Neural cell (in vitro differentiated cells): ENCODE measurements around the gene SCYGR2. TPM values are rescaled to one million over a fixed set of nuclear protein-coding genes. Genes with fewer than 3 reads are reported as not detected.

ENCODE experiments used
- H2AFZ ChIP-seq: fragments of 200-600, 300-800 bp; sonication (generic), shearing (Covaris generic); 2 replicates; pipeline ENCODE4 v1.6.0; 2014; ENCODE audit warnings: low read depth, mild to moderate bottlenecking, antibody characterized with exemption, low read length, moderate library complexity
- H3F3A ChIP-seq: fragments of 200-600 bp; shearing (Covaris generic); 2 replicates; pipeline ENCODE4 v1.6.1; 2016; ENCODE audit warnings: mild to moderate bottlenecking, moderate library complexity, mixed read lengths, antibody characterized with exemption, low read length; ENCODE audit not compliant: insufficient read depth, poor library complexity, severe bottlenecking
- H3K27ac ChIP-seq: fragments of 200-600, 300-800 bp; sonication (generic), shearing (Covaris generic); 2 replicates; pipeline ENCODE4 v1.5.1; 2014; ENCODE audit warnings: mild to moderate bottlenecking, low read length, moderate library complexity
- H3K27me3 ChIP-seq: fragments of 300-800, 200-600 bp; sonication (generic), shearing (Covaris generic); 2 replicates; pipeline ENCODE4 v1.6.0; 2014; ENCODE audit warnings: mild to moderate bottlenecking, low read depth, low read length, moderate library complexity; ENCODE audit not compliant: insufficient read depth
- H3K36me3 ChIP-seq: fragments of 300-800, 200-600 bp; sonication (generic), shearing (Covaris generic); 2 replicates; pipeline ENCODE4 v1.5.1; 2014; ENCODE audit warnings: mild to moderate bottlenecking, antibody characterized with exemption, low read length, moderate library complexity; ENCODE audit not compliant: insufficient read depth
- H3K4me2 ChIP-seq: fragments of 300-800, 200-600 bp; sonication (generic), shearing (Covaris generic); 2 replicates; pipeline ENCODE4 v1.6.0; 2014; ENCODE audit warnings: mild to moderate bottlenecking, low read length
- H3K4me3 ChIP-seq: fragments of 300-800, 200-600 bp; sonication (generic), shearing (Covaris generic); 2 replicates; pipeline ENCODE4 v1.5.1; 2014; ENCODE audit warnings: mild to moderate bottlenecking, low read length, moderate library complexity
- H3K79me2 ChIP-seq: fragments of 200-600 bp; shearing (Covaris generic); replicated peaks from 2 replicates; pipeline ENCODE4 v1.6.0; 2014; ENCODE audit warnings: mild to moderate bottlenecking, low read length, moderate library complexity; ENCODE audit not compliant: insufficient read depth
- H3K9ac ChIP-seq: fragments of 300-800, 200-600 bp; sonication (generic), shearing (Covaris generic); 2 replicates; pipeline ENCODE4 v1.6.1; 2016; ENCODE audit warnings: mild to moderate bottlenecking, low read length, mixed read lengths
- H3K9me2 ChIP-seq: fragments of 200-600 bp; shearing (Covaris generic); 2 replicates; pipeline ENCODE4 v1.6.1; 2016; ENCODE audit warnings: mild to moderate bottlenecking, low read length, mixed read lengths; ENCODE audit not compliant: insufficient read depth
- H3K9me3 ChIP-seq: fragments of 200-600, 300-800 bp; sonication (generic), shearing (Covaris generic); 2 replicates; pipeline ENCODE4 v1.6.1; 2016; ENCODE audit warnings: mild to moderate bottlenecking, mixed run types, low read length, moderate library complexity, mixed read lengths
- H4K20me1 ChIP-seq: fragments of 200-600 bp; shearing (Covaris generic); 2 replicates; pipeline ENCODE4 v1.6.1; 2016; ENCODE audit warnings: mild to moderate bottlenecking, mixed run types; ENCODE audit not compliant: insufficient read depth
- EP300 ChIP-seq: fragments of 450-650 bp; conservative IDR thresholded peaks from 2 replicates; pipeline ENCODE4 v1.6.1; 2014; ENCODE audit warnings: antibody characterized with exemption, mild to moderate bottlenecking, moderate library complexity; ENCODE audit not compliant: poor library complexity, severe bottlenecking
- EZH2 ChIP-seq: fragments of 200-600, 300-800 bp; shearing (Covaris generic), sonication (generic); IDR thresholded peaks from 2 replicates; pipeline ENCODE4 v1.6.1; 2014; ENCODE audit warnings: antibody characterized with exemption, low read length, borderline replicate concordance, mild to moderate bottlenecking; ENCODE audit not compliant: insufficient read depth, poor library complexity, severe bottlenecking
- MXI1 ChIP-seq: fragments of 450-650 bp; conservative IDR thresholded peaks from 2 replicates; pipeline ENCODE4 v1.6.1; 2014; ENCODE audit warnings: antibody characterized with exemption, mild to moderate bottlenecking; ENCODE audit not compliant: poor library complexity, severe bottlenecking
- POLR2AphosphoS5 ChIP-seq: IDR thresholded peaks from 2 replicates; pipeline ENCODE4 v1.6.1; 2012
- RAD21 ChIP-seq: fragments of 450-650 bp; conservative IDR thresholded peaks from 2 replicates; pipeline ENCODE4 v1.6.1; 2014; ENCODE audit warnings: antibody characterized with exemption, mild to moderate bottlenecking, moderate library complexity
- REST ChIP-seq: IDR thresholded peaks from 2 replicates; pipeline ENCODE4 v1.6.1; 2012; ENCODE audit warnings: borderline replicate concordance
- SMC3 ChIP-seq: fragments of 450-650 bp; conservative IDR thresholded peaks from 2 replicates; pipeline ENCODE4 v1.6.1; 2014; ENCODE audit warnings: antibody characterized with exemption, mild to moderate bottlenecking, moderate library complexity; ENCODE audit not compliant: poor library complexity
- TAF1 ChIP-seq: IDR thresholded peaks from 2 replicates; pipeline ENCODE4 v1.6.1; 2012; ENCODE audit warnings: low read depth
- polyA plus RNA-seq: library from polyadenylated mRNA; depleted of rRNA; stranded (reverse); fragments of >200 nt; gene quantifications from 2 replicates; pipeline ENCODE4 v1.2.3, GENCODE V29; 2014
- TF ChIP-seq, protein P1 (sequence below): fragments of 450-650 bp; IDR thresholded peaks from 2 replicates; pipeline ENCODE4 v1.5.1; 2014; ENCODE audit warnings: antibody characterized with exemption, mild to moderate bottlenecking, moderate library complexity; ENCODE audit not compliant: poor library complexity, severe bottlenecking

SCYGR2 gene
- polyA plus RNA-seq, 1 donor from 2014 or later = not detected

- no peak for TF ChIP-seq REST
Observed at GRCh38 chr2:227623226-227623625, 24.5 kb downstream of the SCYGR2 start (continued).

GRCh38 chr2:227625420-227625819 is 26.7 kb downstream of the SCYGR2 start:
- H3F3A ChIP-seq = peaks cover 7% of the 10 kb centered on the region
- H2AFZ ChIP-seq = no peak overlapping the region
- H3K27me3 ChIP-seq = no peaks in the 10 kb centered on the region
- peak overlapping the region; percentile 61 for H3K9ac ChIP-seq
- no peak for TF ChIP-seq RAD21
- peak; percentile 26 for TF ChIP-seq POLR2AphosphoS5
- peak; percentile 53 for TF ChIP-seq EP300
- TF ChIP-seq TAF1 = no peak
- TF ChIP-seq EZH2 = no peak
- TF ChIP-seq REST = peak; percentile 77
- no peaks in the 10 kb centered on the region for H4K20me1 ChIP-seq
- no peaks in the 10 kb centered on the region for H3K36me3 ChIP-seq
- H3K79me2 ChIP-seq = no peaks in the 10 kb centered on the region
- no peaks in the 10 kb centered on the region for H3K9me3 ChIP-seq
- no peaks in the 10 kb centered on the region for H3K9me2 ChIP-seq
- H3K4me2 ChIP-seq = peak overlapping the region; percentile 48
- peak overlapping the region; percentile 21 for H3K4me3 ChIP-seq
- peak overlapping the region; percentile 96 for H3K27ac ChIP-seq

DNA sequence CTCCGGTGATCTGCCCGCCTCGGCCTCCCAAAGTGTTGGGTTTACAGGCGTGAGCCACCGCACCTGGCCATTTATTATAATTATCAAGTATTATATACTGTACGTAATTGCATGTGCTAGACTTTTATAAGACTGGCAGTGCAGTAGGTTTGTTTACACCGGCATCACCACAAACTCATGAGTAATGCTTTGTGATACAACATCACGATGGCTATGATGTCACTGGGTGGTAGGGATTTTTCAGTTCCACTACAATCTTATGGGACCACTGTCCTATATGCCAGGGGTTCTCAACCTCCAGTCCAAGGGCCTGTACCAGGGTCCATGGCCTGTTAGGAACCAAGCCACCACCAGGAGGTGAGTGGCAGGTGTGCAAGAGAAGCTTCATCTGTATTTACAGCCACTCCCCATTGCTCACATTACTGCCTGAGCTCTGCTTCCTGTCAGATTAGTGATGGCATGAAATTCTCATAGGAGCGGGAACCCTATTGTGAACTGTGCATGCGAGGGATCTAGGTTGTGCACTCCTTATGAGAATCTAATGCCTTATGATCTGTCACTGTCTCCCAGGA is 28.0 kb downstream of the SCYGR2 start:
- Histone ChIP-seq H3K4me2 (no peak overlapping the region), H3K27ac (peak overlapping the region; percentile 96), H3K4me3 (no peak overlapping the region), H2AFZ (no peak overlapping the region), H3K79me2 (no peaks in the 10 kb centered on the region), H3K9me3 (no peaks in the 10 kb centered on the region), H4K20me1 (no peaks in the 10 kb centered on the region), H3K9me2 (no peaks in the 10 kb centered on the region), H3F3A (peaks cover 7% of the 10 kb centered on the region), H3K27me3 (no peaks in the 10 kb centered on the region), H3K36me3 (no peaks in the 10 kb centered on the region), H3K9ac (peak overlapping the region; percentile 61)
- TF ChIP-seq REST (no peak), EP300 (no peak), TAF1 (no peak), SMC3 (no peak), EZH2 (no peak), RAD21 (no peak), POLR2AphosphoS5 (no peak), MXI1 (no peak)
- TF ChIP-seq, protein P1, sequence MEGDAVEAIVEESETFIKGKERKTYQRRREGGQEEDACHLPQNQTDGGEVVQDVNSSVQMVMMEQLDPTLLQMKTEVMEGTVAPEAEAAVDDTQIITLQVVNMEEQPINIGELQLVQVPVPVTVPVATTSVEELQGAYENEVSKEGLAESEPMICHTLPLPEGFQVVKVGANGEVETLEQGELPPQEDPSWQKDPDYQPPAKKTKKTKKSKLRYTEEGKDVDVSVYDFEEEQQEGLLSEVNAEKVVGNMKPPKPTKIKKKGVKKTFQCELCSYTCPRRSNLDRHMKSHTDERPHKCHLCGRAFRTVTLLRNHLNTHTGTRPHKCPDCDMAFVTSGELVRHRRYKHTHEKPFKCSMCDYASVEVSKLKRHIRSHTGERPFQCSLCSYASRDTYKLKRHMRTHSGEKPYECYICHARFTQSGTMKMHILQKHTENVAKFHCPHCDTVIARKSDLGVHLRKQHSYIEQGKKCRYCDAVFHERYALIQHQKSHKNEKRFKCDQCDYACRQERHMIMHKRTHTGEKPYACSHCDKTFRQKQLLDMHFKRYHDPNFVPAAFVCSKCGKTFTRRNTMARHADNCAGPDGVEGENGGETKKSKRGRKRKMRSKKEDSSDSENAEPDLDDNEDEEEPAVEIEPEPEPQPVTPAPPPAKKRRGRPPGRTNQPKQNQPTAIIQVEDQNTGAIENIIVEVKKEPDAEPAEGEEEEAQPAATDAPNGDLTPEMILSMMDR = no peak
